HG02623 (cell line): ENCODE data around the gene MIER2.
"Not testable (repeated sequence)": the region's sequence is repeated elsewhere in the genome, so short reads cannot be mapped to it uniquely, and the experiment has no call there.

Experiments
- ATAC-seq: cut with Tn5 transposase; IDR thresholded peaks from one replicate; pipeline ENCODE4 v1.9.1; 2021; ENCODE audit warnings: moderate library complexity; ENCODE audit not compliant: unreplicated experiment

MIER2 gene

DNA sequence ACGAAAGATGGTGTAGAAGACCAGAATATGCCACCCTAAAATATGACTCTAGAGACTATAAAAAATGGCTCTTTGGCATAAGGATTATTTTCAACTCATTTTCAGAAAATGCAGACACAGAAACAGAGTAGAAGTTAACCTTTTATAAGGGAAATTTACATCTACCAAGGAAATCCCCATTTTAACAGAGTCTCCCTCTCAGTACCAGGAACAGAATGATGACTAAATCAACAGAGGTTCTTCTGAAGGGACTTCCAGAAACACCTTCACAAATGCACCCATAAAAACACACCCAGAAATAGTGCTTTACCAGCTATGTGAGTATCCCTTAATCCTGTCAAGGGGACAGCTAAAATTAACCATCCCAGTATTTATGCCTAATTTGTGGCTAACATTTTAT lies 82.5 kb downstream of the MIER2 start:
- ATAC-seq, result no peak

DNA sequence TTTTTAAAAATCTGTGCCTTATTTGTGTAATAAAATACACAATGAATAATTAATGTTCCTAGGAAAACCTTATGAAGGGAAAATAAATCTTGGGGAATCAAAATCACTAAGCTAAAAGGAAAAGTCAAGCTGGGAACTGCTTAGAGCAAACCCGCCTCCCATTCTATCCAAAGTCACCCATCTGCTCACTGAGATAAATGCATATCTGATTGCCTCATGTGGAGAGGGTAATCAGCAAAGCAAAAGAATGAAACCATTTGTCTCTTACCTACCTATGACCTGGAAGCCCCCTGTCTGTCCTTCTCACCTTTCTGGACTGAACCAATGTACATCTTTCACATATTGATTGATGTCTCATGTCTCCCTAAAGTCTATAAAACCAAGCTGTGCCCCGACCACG lies 87.8 kb downstream of the MIER2 start:
- ATAC-seq, result not testable (repeated sequence)
